Coronary artery (tissue), 2 donors: Measurements from ENCODE around the gene CAMKV.

Source experiments
- DNase-seq: peaks from one replicate; pipeline ENCODE4 v3.0.0-alpha.2; 2017; ENCODE audit warnings: low spot score
- H3K27ac ChIP-seq, 2 donors: fragments of 200-600 bp; sonication (generic); one replicate each; pipeline ENCODE4 v1.5.1; 2016 to 2019
- H3K4me3 ChIP-seq: fragments of 200-600 bp; sonication (generic); 2 replicates; pipeline ENCODE4 v1.5.1; 2016; ENCODE audit warnings: mild to moderate bottlenecking, moderate library complexity
- CTCF ChIP-seq: fragments of 200-600 bp; sonication (generic); IDR thresholded peaks from one replicate; pipeline ENCODE4 v1.5.1; 2019; ENCODE audit warnings: antibody characterized with exemption

CAMKV gene

GRCh38 chr3:49844464-49845183 lies 25.1 kb downstream of the CAMKV start:
- no peak for TF ChIP-seq CTCF

GRCh38 chr3:49842843-49843517 lies 26.7 kb downstream of the CAMKV start:
- DNase-seq: no peak
- H3K4me3 ChIP-seq: no peak overlapping the region
- no peak for TF ChIP-seq CTCF
- no peak overlapping the region for H3K27ac ChIP-seq

More at GRCh38 chr3:49844464-49845183, 25.1 kb downstream of the CAMKV start:
- no peak for DNase-seq
- H3K4me3 ChIP-seq: no peak overlapping the region
- no peak overlapping the region for H3K27ac ChIP-seq

- no peak overlapping the region for H3K4me3 ChIP-seq
- DNase-seq: no peak
- TF ChIP-seq CTCF: no peak
- no peak overlapping the region for H3K27ac ChIP-seq
These were observed 27.9 kb downstream of the CAMKV start for GRCh38 chr3:49841806-49842205.

GRCh38 chr3:49841126-49841696 lies 28.5 kb downstream of the CAMKV start:
- TF ChIP-seq CTCF: no peak
- DNase-seq: no peak
- H3K4me3 ChIP-seq: no peak overlapping the region
- no peak overlapping the region for H3K27ac ChIP-seq

- Histone ChIP-seq H3K4me3 (no peak overlapping the region), H3K27ac (no peak overlapping the region)
- no peak for DNase-seq
- TF ChIP-seq CTCF: no peak
These were observed 29.3 kb downstream of the CAMKV start for GRCh38 chr3:49840388-49840787.

GRCh38 chr3:49839193-49839809 lies 30.4 kb downstream of the CAMKV start:
- no peak for DNase-seq
- Histone ChIP-seq H3K27ac (no peak overlapping the region), H3K4me3 (peak overlapping the region; percentile 17)
- TF ChIP-seq CTCF: peak; percentile 87
